NCI-H510A treated with DMSO at 0.1 percent for 48 hours (cell line): ENCODE data around the gene YTHDF1.

ENCODE experiments used
- DNase-seq: peaks from one replicate; lab custom pipeline; 2025; lab: John Stamatoyannopoulos, UW

The YTHDF1 gene

DNA sequence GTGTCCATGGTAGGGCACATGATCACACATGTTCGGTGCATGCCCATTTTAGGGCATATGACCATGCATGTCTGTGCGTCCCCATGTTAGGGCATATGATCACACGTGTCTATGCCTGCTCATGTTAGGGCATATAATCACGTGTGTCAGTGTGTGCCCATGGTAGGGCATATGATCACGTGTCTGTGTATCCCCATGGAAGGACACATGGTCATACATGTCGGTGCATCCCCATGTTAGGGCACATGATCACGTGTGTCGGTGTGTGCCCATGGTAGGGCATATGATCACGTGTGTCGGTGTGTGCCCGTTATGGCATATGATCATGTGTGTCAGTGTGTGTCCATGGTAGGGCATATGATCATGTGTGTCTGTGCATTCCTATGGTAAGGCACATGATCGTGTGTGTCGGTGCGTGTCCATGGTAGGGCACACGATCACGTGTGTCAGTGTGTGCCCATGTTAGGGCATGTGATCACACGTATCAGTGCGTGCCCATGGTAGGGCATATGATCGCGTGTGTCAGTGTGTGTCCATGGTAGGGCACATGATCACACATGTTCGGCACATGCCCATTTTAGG lies 30.6 kb downstream of the YTHDF1 start:
- DNase-seq, result no peak

- DNase-seq, result peak; percentile 6
Measured at GRCh38 chr20:63183422-63184146, 32.3 kb downstream of the YTHDF1 start.

- DNase-seq, result no peak
Measured at GRCh38 chr20:63182946-63183415, 33.0 kb downstream of the YTHDF1 start.

DNA sequence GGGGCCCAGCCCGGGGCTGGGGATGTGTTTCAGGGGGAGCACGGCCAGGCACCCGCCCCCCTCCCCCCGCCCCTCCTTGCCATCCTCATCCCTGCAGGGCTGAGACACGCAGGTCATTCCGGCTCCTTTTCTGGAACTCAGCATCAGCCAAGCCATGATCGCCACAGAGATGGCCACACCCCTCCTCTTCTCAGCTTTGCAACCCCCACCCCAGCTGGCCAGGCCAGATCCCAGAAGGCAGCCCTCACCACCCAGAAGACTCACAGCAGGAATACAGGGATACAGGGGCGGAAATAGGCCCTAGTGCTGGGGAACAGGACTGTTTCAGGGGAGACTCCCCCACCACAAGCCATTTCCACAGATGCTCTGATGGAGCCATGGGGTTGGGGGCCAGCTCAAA lies 33.5 kb downstream of the YTHDF1 start:
- no peak for DNase-seq

DNA sequence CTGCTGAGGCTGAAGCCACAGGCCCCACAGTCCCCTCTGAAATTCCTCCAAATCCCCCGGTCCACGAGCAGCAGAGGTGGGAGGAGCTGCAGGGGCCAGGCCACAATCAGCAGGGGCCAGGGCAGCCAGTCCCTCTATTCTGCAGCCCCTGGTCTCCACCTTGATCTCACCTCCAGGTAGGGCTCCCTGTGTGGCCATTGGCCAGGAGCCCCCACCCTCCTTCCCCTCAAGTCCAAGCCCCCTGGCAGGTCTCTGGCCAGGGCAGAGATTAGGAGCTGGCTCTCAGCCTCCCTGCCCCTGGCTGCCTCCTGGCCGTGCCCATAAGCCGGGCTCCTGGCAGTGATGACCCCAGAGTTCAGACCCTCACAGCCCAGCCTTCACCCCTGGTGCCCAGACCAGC lies 34.7 kb downstream of the YTHDF1 start:
- no peak for DNase-seq

- no peak for DNase-seq
Measured at GRCh38 chr20:63180569-63181185, 35.3 kb downstream of the YTHDF1 start.

DNA sequence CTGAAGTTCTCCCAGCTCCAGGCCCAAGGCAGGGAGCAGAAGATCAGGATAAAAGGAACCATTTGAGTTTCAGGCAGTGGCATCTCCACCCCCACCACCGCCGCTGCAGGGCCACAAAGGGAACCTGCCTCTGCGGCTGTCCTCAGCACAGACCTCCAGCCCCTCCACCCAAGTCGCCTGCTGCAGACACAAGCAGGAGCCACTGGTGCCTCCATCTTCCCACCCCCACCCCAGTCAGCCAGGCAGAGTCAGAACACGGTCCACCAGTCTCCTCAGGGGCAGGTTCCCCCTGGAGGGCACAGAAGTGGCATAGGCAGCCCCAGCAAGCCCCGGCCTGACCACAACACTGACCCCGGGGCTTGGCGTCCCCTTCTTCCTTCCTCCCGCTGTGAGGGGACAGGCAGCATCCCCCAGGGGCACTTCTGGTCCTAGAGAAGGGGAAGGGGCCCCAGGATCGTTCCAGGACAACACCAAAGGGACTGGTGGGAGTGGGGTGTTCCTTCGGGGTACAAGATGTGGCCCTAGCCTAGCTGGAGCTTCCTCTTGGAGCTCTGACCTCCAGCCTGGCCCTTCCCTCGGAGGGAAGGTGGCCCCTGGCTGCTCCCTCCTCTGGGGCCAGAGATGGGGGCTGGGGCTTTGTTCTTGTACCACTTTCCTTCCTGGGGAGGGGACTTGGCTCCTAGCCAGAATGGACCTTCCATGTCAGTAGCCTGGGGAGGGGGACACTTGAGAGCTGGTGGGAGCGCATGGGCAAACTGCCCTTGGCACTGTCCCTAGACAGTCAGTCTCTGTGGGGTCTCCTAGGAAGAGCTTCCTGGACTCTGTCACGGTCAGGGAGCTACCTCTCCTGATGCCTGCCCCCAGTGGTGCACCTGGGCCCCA lies 36.0 kb downstream of the YTHDF1 start:
- DNase-seq, result no peak

GRCh38 chr20:63178889-63179686 lies 36.8 kb downstream of the YTHDF1 start:
- DNase-seq, result no peak

DNA sequence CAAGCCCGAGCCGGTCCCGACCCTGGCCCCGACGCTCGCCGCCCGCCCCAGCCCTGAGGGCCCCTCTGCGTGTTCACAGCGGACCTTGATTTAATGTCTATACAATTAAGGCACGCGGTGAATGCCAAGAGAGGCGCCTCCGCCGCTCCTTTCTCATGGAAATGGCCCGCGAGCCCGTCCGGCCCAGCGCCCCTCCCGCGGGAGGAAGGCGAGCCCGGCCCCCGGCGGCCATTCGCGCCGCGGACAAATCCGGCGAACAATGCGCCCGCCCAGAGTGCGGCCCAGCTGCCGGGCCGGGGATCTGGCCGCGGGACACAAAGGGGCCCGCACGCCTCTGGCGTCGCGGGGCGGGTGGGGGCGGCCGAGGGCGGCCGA lies 37.5 kb downstream of the YTHDF1 start:
- DNase-seq, result no peak

- no peak for DNase-seq
Measured at GRCh38 chr20:63177785-63178445, 38.0 kb downstream of the YTHDF1 start.

- no peak for DNase-seq
Measured at GRCh38 chr20:63177134-63177784, 38.7 kb downstream of the YTHDF1 start.

- DNase-seq, result no peak
Measured at GRCh38 chr20:63176427-63177133, 39.4 kb downstream of the YTHDF1 start.

DNA sequence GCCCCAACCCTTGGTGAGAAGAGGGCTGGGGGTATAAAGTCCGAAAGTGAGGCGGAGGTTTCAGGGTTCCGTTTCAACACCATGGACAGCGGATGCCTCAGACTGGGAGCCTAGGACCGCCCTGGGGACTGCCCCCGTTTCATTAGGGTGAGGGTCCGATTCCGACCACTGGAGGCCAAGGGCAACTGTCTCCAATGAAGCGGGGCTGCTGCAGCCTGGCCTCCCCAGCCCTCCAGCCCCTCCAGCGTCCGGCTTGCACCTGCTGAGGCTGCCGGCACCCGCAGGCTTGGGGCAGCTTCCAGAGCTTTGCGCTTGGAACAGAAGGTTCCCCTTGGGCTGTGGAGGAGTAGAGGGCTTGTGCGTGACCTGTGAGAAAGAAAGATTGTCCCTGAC lies 39.9 kb downstream of the YTHDF1 start:
- no peak for DNase-seq

GRCh38 chr20:63175038-63175895 lies 40.7 kb downstream of the YTHDF1 start:
- no peak for DNase-seq

- DNase-seq, result no peak
Measured at GRCh38 chr20:63174309-63175037, 41.5 kb downstream of the YTHDF1 start.

GRCh38 chr20:63173552-63174191 lies 42.3 kb downstream of the YTHDF1 start:
- DNase-seq, result no peak

DNA sequence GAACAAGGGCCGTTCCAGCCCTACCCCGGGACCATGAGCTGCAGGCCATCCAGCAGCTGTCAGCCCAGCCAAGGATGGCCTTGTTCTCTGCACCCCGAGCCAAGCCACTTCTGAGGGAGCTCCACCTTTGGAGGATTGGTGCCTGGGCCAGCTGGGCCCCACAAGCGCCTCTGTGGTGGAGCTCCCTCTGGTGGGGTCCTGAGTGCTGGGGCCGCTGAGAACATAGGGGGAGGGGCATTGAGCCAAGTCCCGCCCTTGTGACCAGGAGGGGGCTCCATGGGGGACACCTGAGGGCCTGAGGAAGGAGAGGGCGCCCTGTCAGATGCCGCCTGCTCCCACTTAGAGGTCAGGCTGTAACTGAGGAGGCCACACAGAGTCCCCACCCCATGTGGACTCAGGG lies 43.2 kb downstream of the YTHDF1 start:
- no peak for DNase-seq

DNA sequence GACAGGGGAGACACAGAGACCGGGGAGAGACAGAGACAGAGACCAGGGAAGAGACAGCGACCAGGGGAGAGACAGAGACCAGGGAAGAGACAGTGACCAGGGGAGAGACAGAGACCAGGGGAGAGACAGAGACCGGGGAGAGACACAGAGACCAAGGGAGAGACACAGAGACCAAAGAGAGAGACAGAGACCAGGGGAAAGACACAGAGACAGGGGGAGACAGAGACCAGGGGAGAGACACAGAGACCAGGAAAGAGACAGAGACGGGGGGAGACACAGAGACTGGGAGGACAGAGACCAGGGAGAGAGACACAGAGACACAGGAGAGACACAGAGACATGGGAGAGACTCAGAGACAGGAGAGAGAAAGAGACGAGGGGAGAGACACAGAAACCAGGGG lies 43.9 kb downstream of the YTHDF1 start:
- DNase-seq, result no peak
